Measurements from ENCODE around the gene PDE3A.

PDE3A gene

DNA sequence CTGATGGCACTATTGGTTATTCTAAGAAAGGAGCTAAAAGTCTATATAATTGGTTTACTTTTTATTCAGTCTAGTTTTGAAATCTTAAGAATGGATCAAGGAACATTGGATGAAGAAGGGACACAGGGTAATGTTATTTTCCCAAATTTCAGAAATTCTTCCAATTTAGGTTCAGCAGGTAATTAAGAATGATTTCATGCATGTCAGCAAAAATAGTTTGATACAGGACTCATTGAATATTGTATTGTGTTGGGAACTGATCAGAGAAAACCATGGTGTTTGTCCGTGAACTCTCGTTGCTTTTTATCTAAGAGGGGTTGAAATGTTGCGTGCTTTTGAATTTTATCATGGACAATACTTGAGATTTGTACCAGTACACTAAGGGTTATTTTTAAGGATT lies 58.6 kb downstream of the PDE3A start:
- DNase-seq = no peak

DNA sequence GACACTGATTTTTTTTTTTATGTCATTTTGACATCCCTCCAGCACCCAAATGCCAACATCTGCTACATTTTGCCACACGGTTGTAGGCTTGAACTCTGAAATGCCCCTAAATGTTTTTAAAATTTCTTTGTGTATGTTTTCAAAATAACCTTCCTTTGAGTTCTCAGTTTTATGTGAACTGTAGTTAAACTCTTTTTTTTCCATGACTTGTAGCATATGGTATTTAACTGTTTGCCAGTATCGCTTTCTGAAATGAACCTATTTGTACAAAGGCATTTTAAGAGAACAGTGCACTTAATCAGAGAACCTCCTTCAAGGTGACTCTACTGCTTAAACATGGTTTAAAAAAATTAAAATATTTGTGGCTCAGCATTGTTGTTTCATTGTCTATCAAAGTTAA lies 61.5 kb downstream of the PDE3A start:
- DNase-seq = no peak

GRCh38 chr12:20432290-20432689 lies 64.0 kb downstream of the PDE3A start:
- no peak for DNase-seq

DNA sequence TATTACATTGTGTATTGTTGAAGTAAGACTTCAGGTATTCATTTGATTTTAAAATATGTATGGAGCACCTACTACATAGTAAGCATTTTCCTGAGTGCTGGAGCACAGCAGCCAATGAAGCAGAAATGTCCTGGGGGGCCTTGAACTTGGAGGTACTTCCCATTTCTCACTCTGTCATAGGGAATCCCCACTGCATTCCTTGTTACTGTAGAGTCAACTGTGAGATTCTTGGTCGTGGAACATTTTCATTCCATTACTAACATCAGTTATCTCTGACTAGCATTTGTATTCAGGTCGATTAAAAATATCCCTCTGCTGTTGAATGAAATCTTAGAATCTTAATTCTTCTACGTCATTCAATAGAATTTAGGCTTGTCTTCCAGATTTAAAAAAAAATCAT lies 66.7 kb downstream of the PDE3A start:
- no peak for DNase-seq

DNA sequence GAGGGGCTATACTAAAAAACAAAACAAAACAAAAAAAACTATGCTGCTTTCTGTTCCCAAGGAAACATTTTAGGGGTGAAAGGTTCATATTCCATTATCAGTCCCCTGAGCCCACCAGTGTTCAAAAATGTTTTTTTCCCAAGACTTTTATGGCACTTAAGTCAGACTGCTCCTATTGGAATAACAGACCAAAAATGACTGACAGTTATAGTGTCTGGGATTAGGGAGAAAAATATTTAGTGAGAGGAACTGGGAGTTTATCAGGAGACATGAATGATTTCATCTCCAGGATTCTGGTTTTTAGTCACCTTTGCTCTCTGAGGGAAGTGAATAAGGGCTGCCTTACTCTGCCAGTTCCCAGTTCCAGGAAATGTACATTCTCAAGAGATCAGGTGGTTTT lies 68.0 kb downstream of the PDE3A start:
- DNase-seq = no peak

GRCh38 chr12:20438299-20438779 lies 70.0 kb downstream of the PDE3A start:
- no peak for DNase-seq

DNA sequence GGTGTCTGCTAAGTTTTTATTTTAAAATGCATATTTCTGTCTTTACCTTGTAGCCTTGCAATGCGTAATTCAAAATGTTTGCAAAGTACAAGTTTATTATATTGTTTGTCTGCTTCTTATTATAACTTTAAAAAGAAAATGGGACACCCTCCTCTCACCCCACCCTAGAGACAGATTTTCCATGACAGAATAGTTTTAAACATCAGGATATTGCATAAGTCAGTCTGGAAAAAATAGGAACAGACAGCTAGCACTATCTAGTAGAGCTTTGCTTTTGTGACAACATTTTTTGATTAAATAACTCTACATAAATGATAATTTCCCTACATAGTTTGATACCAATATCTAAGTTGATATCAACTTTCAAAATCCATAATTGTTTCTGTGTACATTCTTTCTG lies 71.3 kb downstream of the PDE3A start:
- no peak for DNase-seq

DNA sequence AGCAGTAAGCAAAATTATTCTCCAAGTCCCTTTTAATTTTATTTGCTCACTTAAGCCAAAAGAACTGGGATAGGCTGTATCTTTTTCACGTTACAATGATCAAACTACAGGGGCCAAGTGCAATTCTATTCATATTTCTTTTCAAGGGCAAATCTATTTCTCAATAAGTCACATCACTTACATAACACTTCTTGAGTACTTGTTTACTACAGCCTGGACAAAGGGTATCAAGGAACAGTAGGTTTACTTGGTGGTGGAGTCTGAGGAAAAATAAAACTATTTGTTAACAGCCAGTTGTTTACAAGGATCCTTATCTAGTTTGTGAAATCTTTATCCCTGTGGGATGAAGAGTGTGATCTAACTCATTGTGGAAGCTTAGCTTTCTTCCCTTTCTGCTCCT lies 72.1 kb downstream of the PDE3A start:
- DNase-seq = no peak

DNA sequence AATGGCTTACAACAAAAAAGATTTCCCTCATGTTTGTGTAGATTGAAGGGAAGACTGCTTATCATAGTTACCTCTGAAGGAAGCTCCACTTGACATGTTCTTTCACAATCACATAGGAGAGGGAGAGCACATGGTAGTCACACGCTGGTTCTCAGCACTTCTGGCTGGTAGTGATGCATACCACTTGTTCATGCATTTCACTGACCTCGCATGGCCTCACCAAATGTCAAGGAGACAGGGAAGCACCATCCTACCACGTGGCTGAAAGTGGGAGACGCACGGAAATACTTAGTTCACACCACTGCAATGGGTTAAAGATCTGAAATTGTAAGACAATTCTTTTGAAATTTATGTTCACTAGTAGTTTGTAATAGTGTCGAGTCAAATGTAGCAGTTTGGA lies 74.0 kb downstream of the PDE3A start:
- no peak for DNase-seq

- DNase-seq = no peak
Observed at GRCh38 chr12:20443255-20443654, 74.9 kb downstream of the PDE3A start.

DNA sequence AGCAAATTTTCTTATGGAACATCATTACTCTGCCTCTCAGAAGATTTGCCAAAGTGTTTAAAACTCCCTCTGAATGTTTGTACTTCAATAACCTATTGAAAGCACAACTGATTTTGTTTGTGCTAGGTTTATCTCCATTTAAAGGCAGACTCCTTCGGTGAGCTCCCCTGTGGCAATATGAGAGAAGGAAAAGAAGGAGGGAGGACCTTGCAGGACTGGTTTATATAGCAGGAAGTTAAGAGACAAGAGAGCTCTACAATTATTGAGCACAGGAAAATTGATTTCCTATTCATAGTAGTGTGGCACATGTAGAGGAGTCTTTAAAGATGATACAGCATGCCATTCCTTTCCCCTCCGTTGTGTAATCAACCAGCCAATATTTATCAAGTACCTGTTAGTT lies 75.5 kb downstream of the PDE3A start:
- no peak for DNase-seq

- DNase-seq = no peak
Observed at GRCh38 chr12:20444595-20445170, 76.3 kb downstream of the PDE3A start.

GRCh38 chr12:20445687-20446086 lies 77.3 kb downstream of the PDE3A start:
- DNase-seq = no peak

GRCh38 chr12:20446836-20447235 lies 78.5 kb downstream of the PDE3A start:
- no peak for DNase-seq

DNA sequence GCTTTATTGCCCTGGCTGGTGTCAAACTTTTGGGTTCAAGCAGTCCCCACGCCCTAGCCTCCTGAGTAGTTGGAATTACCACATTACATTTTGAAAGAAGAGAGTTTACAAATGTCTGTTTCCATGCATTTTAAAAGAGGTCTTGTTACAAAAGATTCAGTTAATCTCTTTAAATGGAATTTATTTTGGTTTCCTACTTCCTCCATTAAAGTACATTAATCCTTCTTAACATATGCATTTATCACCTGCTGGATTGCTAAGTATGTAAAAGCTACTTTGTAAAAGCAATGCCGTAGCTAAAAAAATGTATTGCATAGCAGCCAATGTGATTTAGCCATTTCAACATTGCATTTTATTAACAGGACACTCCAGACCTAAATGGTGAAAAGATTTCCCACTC lies 80.4 kb downstream of the PDE3A start:
- no peak for DNase-seq

GRCh38 chr12:20450591-20451180 lies 82.3 kb downstream of the PDE3A start:
- no peak for DNase-seq

- no peak for DNase-seq
Observed at GRCh38 chr12:20451761-20452160, 83.4 kb downstream of the PDE3A start.

DNA sequence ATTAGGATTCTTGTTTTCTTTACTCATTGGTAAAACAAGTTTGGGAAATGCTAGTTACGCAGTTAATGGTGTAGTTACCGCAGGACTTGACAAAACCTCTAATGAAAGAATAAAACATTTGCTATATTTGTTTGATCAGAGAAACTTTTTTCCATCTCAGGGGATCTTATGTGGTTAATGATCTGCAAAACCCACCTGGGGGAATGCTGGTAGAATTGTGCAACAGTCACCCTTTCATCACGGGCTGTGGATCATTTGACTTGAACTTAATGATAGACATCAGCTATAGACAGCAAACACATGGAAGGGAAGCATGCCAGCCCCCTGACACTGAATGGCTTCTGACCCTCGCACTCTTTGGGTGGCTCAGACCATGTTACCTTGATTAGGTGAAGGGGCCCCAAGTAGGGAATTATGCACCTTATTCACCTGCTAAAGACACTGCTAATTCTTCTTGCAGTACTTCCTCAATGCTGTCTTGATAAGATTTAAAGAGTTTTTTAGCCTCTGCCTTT lies 84.2 kb downstream of the PDE3A start:
- no peak for DNase-seq

DNA sequence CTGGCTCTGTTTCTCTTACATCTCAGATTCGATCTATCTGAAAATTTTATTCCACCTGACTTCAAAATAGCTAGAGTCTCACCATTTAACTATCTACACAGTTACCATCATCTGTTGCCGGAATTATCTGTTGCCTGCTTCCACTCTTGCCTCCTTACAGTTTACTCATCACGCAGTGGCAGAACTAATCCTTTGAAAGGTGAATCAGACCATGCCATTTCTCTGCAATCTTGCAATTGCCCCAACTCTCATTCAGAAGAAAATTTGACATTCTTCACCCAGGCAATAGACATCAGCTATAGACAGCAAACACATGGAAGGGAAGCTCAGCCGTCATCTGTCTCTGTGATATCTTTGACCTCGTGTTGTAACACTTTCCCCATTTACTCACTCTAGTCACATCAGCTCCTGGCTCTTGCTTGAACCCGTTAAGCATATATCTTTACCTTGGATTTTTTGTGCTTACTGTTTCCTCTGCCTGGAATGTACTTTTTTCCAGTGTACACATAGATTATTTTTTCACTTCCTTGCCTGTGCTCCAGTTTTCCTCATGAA lies 85.5 kb downstream of the PDE3A start:
- no peak for DNase-seq

GRCh38 chr12:20455001-20455706 lies 86.8 kb downstream of the PDE3A start:
- DNase-seq = no peak

- no peak for DNase-seq
Observed at GRCh38 chr12:20457582-20457981, 89.2 kb downstream of the PDE3A start.

GRCh38 chr12:20458011-20458410 lies 89.7 kb downstream of the PDE3A start:
- DNase-seq = no peak

GRCh38 chr12:20459920-20460319 lies 91.6 kb downstream of the PDE3A start:
- no peak for DNase-seq

DNA sequence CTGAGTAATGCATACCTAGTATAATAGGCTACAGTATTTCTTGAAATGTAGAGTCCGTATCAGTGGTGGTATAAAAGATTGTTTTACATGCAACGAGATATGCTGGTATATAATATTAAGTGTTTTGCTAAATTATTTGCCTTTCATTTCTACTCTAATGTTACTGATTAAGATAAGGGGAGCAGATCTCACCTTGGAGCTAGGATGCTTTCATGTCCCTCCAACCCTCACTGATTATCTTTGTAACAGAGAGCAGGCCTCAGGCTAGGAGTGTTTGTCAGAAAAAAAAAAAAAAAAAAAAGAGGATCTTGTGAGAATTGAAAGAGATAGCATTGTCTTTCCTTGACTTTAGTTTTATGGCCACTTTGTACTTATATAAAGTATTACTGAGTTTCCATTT lies 92.6 kb downstream of the PDE3A start:
- no peak for DNase-seq

Measured in stimulated activated CD4-positive, alpha-beta T cell treated with anti-CD3 and anti-CD28 coated beads, Interleukin-12 subunit alpha, Interleukin-12 subunit beta, amount 100 ng/mL, for 4 hours (primary cell).